MM.1S (cell line): ENCODE measurements around the gene ZBTB7A.

ENCODE experiments used
- DNase-seq: peaks from one replicate; pipeline ENCODE4 v3.0.0-alpha.2; 2015
- H2AFZ ChIP-seq: fragments of 300-600 bp; sonication (generic); 2 replicates; pipeline ENCODE4 v1.6.0; 2016; ENCODE audit warnings: antibody characterized with exemption, low read length
- H3F3A ChIP-seq: fragments of 300-600 bp; sonication (generic); 2 replicates; pipeline ENCODE4 v1.6.1; 2016; ENCODE audit warnings: mild to moderate bottlenecking, antibody characterized with exemption, low read length, moderate library complexity, mixed read lengths; ENCODE audit not compliant: insufficient read depth
- H3K27ac ChIP-seq: fragments of 300-600 bp; sonication (generic); 2 replicates; pipeline ENCODE4 v1.5.1; 2016; ENCODE audit warnings: mild to moderate bottlenecking, low read length
- H3K27me3 ChIP-seq: fragments of 300-600 bp; sonication (generic); replicated peaks from 2 replicates; pipeline ENCODE4 v1.6.0; 2016; ENCODE audit warnings: low read length; ENCODE audit not compliant: insufficient read depth
- H3K36me3 ChIP-seq: fragments of 300-600 bp; sonication (generic); replicated peaks from 2 replicates; pipeline ENCODE4 v1.6.1; 2016; ENCODE audit warnings: mild to moderate bottlenecking, low read length, mixed read lengths; ENCODE audit not compliant: insufficient read depth
- H3K4me1 ChIP-seq: fragments of 300-600 bp; sonication (generic); 2 replicates; pipeline ENCODE4 v1.6.1; 2016; ENCODE audit warnings: low read length, mixed read lengths
- H3K4me2 ChIP-seq: fragments of 300-600 bp; sonication (generic); 2 replicates; pipeline ENCODE4 v1.6.0; 2016; ENCODE audit warnings: low read depth, low read length
- H3K4me3 ChIP-seq: fragments of 300-600 bp; sonication (generic); 2 replicates; pipeline ENCODE4 v1.5.1; 2016; ENCODE audit warnings: low read length, mixed read lengths
- H3K79me2 ChIP-seq: fragments of 300-600 bp; sonication (generic); 2 replicates; pipeline ENCODE4 v1.6.1; 2016; ENCODE audit warnings: mixed run types, low read length, mixed read lengths
- H3K9ac ChIP-seq: fragments of 300-600 bp; sonication (generic); 2 replicates; pipeline ENCODE4 v1.6.1; 2016; ENCODE audit warnings: low read length, mixed read lengths
- H3K9me2 ChIP-seq: fragments of 300-600 bp; sonication (generic); replicated peaks from 2 replicates; pipeline ENCODE4 v1.6.1; 2016; ENCODE audit warnings: mild to moderate bottlenecking, low read length, mixed read lengths; ENCODE audit not compliant: insufficient read depth
- H3K9me3 ChIP-seq: fragments of 300-600 bp; sonication (generic); replicated peaks from 2 replicates; pipeline ENCODE4 v1.6.1; 2016; ENCODE audit warnings: mild to moderate bottlenecking, low read length, mixed read lengths; ENCODE audit not compliant: insufficient read depth
- H4K20me1 ChIP-seq: fragments of 300-600 bp; sonication (generic); 2 replicates; pipeline ENCODE4 v1.6.1; 2016; ENCODE audit warnings: mild to moderate bottlenecking, low read length, moderate library complexity, mixed read lengths; ENCODE audit not compliant: insufficient read depth
- CTCF ChIP-seq: fragments of 300-600 bp; sonication (generic); IDR thresholded peaks from 2 replicates; pipeline ENCODE4 v1.5.1; 2016; ENCODE audit warnings: antibody characterized with exemption, low read length, mixed read lengths
- EZH2 ChIP-seq: fragments of 300-600 bp; sonication (generic); optimal IDR thresholded peaks from 2 replicates; pipeline ENCODE3; 2017; ENCODE audit warnings: low read depth, mild to moderate bottlenecking, antibody characterized with exemption, low read length, mixed read lengths
- EZH2phosphoT487 ChIP-seq: fragments of 300-600 bp; sonication (generic); IDR thresholded peaks from 2 replicates; pipeline ENCODE4 v1.6.1; 2018; ENCODE audit warnings: antibody characterized with exemption, low read length

ZBTB7A gene

GRCh38 chr19:4096049-4096892 is 29.6 kb upstream of the ZBTB7A start:
- Histone ChIP-seq H3K9ac (no peak overlapping the region), H3F3A (no peaks in the 10 kb centered on the region), H3K9me3 (no peaks in the 10 kb centered on the region), H3K79me2 (no peaks in the 10 kb centered on the region), H4K20me1 (no peaks in the 10 kb centered on the region), H3K9me2 (no peaks in the 10 kb centered on the region), H3K4me2 (no peak overlapping the region), H3K27ac (no peak overlapping the region), H3K4me3 (no peak overlapping the region), H2AFZ (no peak overlapping the region), H3K27me3 (no peaks in the 10 kb centered on the region), H3K4me1 (no peaks in the 10 kb centered on the region), H3K36me3 (no peaks in the 10 kb centered on the region)
- no peak for DNase-seq
- TF ChIP-seq EZH2phosphoT487 (no peak), EZH2 (no peak)

- no peaks in the 10 kb centered on the region for H4K20me1 ChIP-seq
- H3K27me3 ChIP-seq = no peaks in the 10 kb centered on the region
- H3K9ac ChIP-seq = no peak overlapping the region
- no peak overlapping the region for H3K27ac ChIP-seq
- H3K9me2 ChIP-seq = no peaks in the 10 kb centered on the region
- no peak for DNase-seq
- H3K4me3 ChIP-seq = no peak overlapping the region
- H3K4me2 ChIP-seq = no peak overlapping the region
- H3K9me3 ChIP-seq = no peaks in the 10 kb centered on the region
- H2AFZ ChIP-seq = no peak overlapping the region
- no peaks in the 10 kb centered on the region for H3K36me3 ChIP-seq
- TF ChIP-seq CTCF = no peak
- TF ChIP-seq EZH2 = no peak
- TF ChIP-seq EZH2phosphoT487 = no peak
- H3K4me1 ChIP-seq = no peaks in the 10 kb centered on the region
- H3F3A ChIP-seq = no peaks in the 10 kb centered on the region
- H3K79me2 ChIP-seq = no peaks in the 10 kb centered on the region
Observed at GRCh38 chr19:4095488-4095844, 28.8 kb upstream of the ZBTB7A start.

- DNase-seq = no peak
- no peaks in the 10 kb centered on the region for H3F3A ChIP-seq
- H4K20me1 ChIP-seq = no peaks in the 10 kb centered on the region
- no peaks in the 10 kb centered on the region for H3K9me2 ChIP-seq
- no peaks in the 10 kb centered on the region for H3K36me3 ChIP-seq
- H3K27ac ChIP-seq = no peak overlapping the region
- no peaks in the 10 kb centered on the region for H3K4me1 ChIP-seq
- no peak overlapping the region for H2AFZ ChIP-seq
- H3K9me3 ChIP-seq = no peaks in the 10 kb centered on the region
- H3K27me3 ChIP-seq = no peaks in the 10 kb centered on the region
- no peak overlapping the region for H3K4me2 ChIP-seq
- TF ChIP-seq EZH2phosphoT487 = no peak
- TF ChIP-seq EZH2 = no peak
- TF ChIP-seq CTCF = no peak
- no peak overlapping the region for H3K9ac ChIP-seq
- no peak overlapping the region for H3K4me3 ChIP-seq
- H3K79me2 ChIP-seq = no peaks in the 10 kb centered on the region
Observed at GRCh38 chr19:4094761-4095487, 28.2 kb upstream of the ZBTB7A start.

GRCh38 chr19:4094291-4094690 is 27.6 kb upstream of the ZBTB7A start:
- no peak for DNase-seq
- Histone ChIP-seq H2AFZ (no peak overlapping the region), H3K4me1 (no peaks in the 10 kb centered on the region), H3F3A (no peaks in the 10 kb centered on the region), H3K27ac (no peak overlapping the region), H3K36me3 (no peaks in the 10 kb centered on the region), H3K4me3 (no peak overlapping the region), H3K27me3 (no peaks in the 10 kb centered on the region), H3K9me2 (no peaks in the 10 kb centered on the region), H4K20me1 (no peaks in the 10 kb centered on the region), H3K4me2 (no peak overlapping the region), H3K9me3 (no peaks in the 10 kb centered on the region), H3K9ac (no peak overlapping the region), H3K79me2 (no peaks in the 10 kb centered on the region)
- no peak for TF ChIP-seq EZH2
